Stimulated activated CD8-positive, alpha-beta memory T cell treated with anti-CD3 and anti-CD28 coated beads, Interleukin-7, amount 100 ng/mL, for 1 hour (primary cell): Measurements from ENCODE around the gene FMN2.

Experiments used
- DNase-seq, 2 donors: peaks; one replicate each; pipeline ENCODE4 v3.0.0-alpha.2; 2020; ENCODE audit warnings: low read depth in 2 of 2

FMN2 gene

GRCh38 chr1:240423246-240423924, 331.7 kb downstream of the FMN2 start:
- DNase-seq, result no peak

DNA sequence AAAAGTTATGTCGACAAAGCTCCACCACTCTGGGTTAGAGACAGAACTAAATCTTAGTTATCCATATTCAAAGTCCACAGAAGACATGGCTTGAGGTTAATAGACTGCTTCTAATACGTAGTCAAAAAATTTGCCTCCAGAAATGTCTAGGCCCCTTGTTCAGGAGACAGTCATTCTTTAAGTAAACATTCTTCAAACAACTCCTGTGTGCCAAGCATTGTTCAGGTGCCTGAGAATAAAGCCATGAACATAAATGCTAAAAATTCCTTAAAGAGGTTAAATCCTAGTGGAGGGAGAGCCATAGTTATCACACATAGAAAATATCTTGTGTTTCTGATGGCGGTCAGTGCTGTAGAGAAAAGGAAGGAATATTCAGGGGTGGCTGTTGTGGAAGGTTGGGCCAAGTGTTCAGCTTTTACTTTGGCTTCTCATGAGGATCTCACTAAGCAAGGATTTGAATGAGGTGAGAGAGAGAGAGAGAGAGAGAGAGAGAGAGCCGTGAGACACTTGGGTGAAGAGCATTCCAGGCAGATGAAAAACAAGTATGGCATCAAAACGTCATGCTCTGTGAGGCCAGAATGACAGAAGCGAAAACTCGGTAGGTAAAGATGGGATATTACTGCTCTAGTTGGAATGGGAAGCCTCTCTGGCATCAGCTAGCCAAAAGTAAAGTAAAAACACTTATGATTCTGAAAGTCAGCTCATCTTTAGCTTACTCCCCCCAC, 333.2 kb downstream of the FMN2 start:
- no peak for DNase-seq

DNA sequence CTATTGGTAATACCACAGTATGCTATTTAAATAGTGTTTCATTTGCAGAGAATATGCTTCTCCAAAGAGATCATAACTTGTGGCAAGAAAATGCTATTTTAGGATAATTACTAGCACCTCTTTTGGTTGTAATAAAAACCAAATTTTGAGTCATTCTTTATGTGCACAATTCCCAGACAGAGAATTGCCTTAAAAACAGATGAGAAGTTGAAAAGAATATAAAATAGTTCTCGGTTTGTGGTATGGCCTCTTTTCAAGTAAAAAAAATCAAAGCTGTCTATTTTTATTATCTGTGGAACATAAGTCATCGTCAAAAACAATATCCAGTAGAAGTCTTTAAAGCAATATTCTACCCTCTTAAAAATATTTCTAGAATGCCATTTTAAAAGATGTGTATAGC, 334.4 kb downstream of the FMN2 start:
- no peak for DNase-seq

DNA sequence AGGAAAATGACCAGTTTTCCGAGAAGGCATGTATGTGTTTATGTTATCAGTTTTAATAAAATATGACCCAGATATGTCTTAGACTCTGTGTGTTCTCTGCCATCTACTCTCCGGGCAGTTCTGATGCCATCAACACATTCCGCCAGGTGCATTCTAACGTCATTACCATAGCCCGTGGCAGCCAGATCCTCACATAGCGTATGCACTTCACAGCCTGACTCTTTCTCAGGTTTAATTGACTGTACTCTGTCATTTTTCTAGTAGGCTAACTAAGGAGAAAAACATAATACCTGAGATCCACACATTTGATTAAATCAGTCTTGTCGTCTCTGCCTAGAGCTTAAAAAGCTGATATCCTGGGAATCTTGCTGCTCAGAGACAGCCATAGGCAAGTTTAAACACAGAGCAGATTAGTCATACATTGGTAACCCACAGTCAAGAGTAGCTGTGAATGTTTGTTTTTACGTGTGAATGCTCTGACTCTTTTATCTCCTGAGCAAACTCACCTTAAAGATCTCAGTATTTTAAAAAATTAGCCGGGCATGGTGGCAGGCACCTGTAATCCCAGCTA, 344.4 kb downstream of the FMN2 start:
- no peak for DNase-seq

- no peak for DNase-seq
These were observed 350.0 kb downstream of the FMN2 start for GRCh38 chr1:240441669-240442068.

DNA sequence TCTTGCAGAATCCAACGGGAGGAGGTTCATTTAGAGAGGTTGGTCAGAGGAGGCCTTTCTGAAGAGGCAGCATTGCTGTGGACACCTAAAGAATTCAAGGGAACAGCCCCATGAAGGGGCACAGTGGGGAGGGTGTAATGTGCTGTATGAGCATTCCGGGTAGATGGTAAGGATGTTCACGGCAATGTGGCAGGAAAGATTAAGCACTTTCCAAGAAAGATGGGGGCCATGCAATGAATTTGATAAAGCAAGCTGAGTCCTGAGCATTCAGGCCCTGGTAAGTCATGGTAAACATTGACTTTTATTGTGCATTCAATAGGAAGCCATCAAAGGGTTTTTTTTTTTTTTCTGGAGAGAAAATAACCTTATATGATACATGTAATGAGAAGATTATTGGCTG, 353.7 kb downstream of the FMN2 start:
- DNase-seq, result no peak

GRCh38 chr1:240455228-240455821, 363.6 kb downstream of the FMN2 start:
- DNase-seq, result no peak

DNA sequence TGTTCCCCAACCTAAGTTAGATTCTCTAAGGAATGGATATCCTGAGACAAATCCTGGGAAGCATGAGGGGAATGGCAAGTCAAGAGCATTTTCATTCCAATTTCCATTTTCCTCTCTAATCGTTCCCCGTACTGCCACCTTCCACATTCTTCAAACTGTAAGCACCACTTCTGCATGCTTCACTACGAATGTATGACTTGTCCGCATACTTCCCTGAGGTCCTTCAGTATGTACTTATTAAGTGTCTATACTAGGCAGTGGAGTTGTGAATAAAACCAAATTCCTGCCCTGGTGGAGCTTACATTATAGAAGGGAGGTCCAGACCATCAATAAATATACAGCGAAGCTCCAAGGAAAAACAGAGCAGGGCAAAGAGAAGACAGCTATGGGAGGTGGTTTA, 365.5 kb downstream of the FMN2 start:
- no peak for DNase-seq

DNA sequence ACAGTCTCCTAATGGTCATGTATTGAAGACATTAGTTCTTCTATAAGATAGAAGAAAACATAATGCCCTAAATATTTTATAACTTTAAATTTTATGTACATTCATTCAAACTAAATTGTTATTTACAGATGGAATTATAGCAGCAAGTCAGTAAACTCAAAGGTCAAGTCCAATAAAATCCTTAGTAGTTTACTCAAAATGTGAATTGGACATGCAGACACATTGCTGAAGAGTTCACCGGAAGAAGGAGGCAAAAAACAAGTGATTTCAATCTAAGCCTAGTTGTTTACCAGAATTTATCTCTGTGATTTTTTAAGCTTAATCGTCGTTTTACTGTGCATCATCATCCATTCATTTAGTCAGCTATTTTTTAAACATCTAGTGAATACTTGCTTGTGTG, 370.6 kb downstream of the FMN2 start:
- DNase-seq, result no peak

DNA sequence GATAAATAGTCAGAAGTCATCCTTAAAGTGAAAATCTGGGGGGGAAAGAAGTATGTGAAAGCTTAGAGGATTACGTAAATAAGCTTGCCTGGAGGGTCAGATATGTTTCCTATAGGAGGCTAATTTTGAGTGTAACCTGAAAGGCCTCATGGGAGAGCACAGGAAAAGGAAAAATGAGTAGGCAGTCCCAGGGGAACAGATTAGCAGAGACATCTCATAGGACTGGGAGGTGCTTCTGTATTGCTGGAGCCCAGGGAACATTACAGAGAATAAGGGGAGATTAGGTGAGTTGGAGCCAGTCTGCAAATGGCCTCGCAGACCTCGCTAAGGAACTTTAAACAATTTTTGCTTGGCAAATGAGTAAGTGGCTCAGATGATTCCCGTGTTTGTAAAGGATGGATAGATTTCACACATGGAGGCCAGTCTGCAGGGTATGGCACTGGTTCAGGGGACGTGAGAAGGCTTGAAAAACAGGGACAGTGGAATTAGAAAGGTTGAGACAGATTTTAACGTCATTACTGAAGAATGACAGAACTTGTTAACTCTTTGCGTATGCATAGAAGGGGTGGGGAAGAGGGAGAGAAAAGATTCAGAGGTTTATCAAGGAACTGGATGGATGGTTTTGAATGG, 371.2 kb downstream of the FMN2 start:
- no peak for DNase-seq

DNA sequence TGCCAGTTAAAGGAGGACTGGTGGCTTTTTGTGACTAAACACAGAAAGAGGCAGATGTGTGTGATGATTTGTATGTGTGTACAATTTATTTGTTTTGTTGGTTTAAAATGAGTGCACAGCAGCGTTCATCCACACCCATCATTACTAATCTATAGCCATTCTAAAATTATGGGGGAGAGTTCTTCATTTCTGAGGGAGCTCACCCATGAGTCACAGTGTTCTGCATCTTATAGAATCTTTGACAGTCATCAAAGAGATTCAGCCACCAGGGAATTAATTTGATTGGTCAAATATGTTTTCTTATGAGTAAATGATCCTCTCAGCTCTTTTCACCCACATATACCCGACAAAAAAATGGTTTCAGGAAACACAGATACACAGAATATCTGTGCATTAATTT, 372.4 kb downstream of the FMN2 start:
- no peak for DNase-seq

- no peak for DNase-seq
These were observed 373.9 kb downstream of the FMN2 start for GRCh38 chr1:240465531-240465940.

GRCh38 chr1:240466509-240466908, 374.8 kb downstream of the FMN2 start:
- DNase-seq, result no peak

- DNase-seq, result no peak
These were observed 376.2 kb downstream of the FMN2 start for GRCh38 chr1:240467895-240468294.

- no peak for DNase-seq
These were observed 377.0 kb downstream of the FMN2 start for GRCh38 chr1:240468656-240469055.

- DNase-seq, result no peak
These were observed 382.5 kb downstream of the FMN2 start for GRCh38 chr1:240474133-240474614.

DNA sequence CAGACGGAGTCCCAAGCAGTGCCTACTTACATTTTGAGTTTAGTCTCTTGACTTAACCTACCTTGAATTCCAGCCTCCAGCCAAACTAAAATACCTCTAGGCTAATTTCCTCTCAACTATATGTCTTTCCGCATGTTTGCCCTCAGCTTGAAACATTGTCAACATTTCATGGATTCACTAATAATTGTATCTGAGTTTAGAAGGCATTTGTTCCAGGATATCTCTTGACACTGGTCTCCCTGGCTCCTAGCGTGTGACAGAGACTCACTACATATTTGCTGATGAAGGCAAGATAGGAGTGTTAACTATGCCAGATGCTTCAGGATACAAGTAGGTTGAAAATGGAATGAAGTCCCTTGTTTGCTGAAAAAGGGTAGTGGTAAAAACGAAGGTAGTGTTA, 384.1 kb downstream of the FMN2 start:
- DNase-seq, result no peak

DNA sequence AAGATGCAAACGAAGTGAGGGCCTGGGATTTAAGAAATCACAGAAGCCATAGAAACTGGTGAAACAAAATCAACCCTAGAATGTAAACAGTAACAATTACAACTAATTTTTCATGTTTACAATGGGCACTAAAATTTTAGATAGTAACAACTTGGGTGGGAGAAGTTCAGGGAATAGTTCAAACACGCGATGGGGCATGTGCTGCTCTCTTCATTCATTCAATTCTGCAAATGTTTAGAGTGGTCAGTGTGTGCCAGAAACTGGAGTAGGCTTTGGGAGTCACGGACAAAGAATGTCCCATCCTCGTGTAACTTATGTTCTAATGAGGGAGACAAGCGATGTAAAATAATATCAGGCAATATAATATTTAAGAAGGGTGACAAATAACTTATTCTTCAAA, 386.9 kb downstream of the FMN2 start:
- DNase-seq, result no peak

GRCh38 chr1:240484804-240485443, 393.2 kb downstream of the FMN2 start:
- no peak for DNase-seq

DNA sequence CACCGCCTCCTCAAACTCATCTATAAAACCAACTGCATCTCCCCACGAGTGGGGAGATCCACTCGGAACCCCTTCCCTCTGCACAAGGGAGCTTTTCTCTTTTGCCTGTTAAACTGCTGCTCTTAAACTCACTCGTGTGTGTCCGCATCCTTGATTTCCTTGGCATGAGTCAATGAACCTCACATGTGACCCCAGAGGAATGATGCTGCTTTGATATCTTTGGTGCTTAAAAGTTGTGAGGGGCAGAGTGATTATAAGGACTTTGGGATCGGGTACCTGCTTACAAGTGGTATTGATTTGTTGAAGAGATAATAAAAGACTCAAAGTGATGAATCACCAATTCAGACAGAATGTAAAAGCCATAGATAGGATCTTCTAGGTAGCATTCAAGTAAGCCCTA, 394.9 kb downstream of the FMN2 start:
- DNase-seq, result no peak

GRCh38 chr1:240487493-240487892, 395.8 kb downstream of the FMN2 start:
- DNase-seq, result no peak

- DNase-seq, result no peak
These were observed 399.5 kb downstream of the FMN2 start for GRCh38 chr1:240491156-240491555.
